ENCODE results near the gene KHK.

Gene KHK

GRCh38 chr2:27135478-27135955 lies 48.9 kb downstream of the KHK start:
- no peak for DNase-seq
- in situ Hi-C loops (cut with HindIII; ENCODE audit: low pct_ligation_motif_present, low pct_unique_long_range_greater_than_20kb, low sequenced_read_pairs) = no loop called here

GRCh38 chr2:27136751-27137150 lies 50.2 kb downstream of the KHK start:
- no peak for DNase-seq
- in situ Hi-C loops (cut with HindIII; ENCODE audit: low pct_ligation_motif_present, low pct_unique_long_range_greater_than_20kb, low sequenced_read_pairs) = no loop called here

DNA sequence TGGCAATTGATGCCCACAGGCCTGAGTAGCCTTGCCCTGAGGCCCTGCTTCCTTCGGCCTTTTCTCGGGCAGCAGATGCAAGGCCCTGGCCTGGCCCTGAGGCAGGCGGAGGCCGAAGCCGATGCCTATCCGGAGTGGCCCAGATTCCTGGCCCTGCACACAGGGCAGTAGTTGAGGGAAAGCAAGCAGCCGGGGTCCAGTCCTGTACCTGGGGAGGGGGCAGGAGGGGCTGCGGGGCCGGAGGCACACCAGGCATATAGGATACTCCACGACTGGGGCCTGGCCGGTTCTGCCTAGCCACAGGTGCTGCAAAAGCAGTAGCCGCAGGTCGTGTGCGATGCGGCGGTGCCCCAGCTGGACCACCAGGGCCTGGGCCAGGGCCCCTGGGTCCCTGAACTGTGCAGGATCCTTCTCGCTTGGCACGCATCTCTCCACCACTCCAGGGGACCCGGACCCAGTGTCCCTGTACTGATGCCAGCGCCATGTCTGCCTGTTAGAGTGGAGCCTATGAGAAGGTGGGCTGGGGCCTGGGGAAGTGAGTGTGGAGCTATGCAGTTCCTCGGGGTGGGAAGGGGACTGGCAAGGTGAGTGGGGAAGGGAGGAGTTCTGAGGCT lies 50.9 kb downstream of the KHK start:
- DNase-seq = no peak
- in situ Hi-C loops (cut with HindIII; ENCODE audit: low pct_ligation_motif_present, low pct_unique_long_range_greater_than_20kb, low sequenced_read_pairs) = no loop called here

GRCh38 chr2:27138111-27138510 lies 51.5 kb downstream of the KHK start:
- DNase-seq = no peak
- in situ Hi-C loops (cut with HindIII; ENCODE audit: low pct_ligation_motif_present, low pct_unique_long_range_greater_than_20kb, low sequenced_read_pairs) = no loop called here

DNA sequence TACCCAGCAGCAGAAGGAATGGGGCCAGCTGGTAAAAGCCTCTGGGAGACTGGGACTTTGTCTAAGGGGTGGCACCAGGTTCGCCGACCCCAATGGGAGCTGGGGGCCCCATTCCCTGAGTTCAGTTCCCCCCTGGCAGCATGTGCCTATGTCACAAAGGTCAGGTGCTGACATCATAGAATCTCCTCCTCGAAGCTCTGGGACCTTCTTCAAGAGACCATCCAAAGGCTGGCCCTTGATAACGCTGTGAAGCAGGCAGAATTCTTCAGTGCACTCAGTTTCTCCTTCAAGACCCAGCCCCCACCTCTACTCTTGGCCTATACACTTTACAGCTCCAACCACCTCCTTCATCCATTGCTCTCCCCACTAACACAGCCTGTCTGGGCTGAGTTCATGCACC lies 52.7 kb downstream of the KHK start, which contains the start of gene PRR30:
TSS of gene PRR30 (minus strand) at position 101 of the 400 bp plus-strand sequence. CDS start 1,081 bp downstream, outside the sequence.
- in situ Hi-C loops (cut with HindIII; ENCODE audit: low pct_ligation_motif_present, low pct_unique_long_range_greater_than_20kb, low sequenced_read_pairs) = no loop called here
- no peak for DNase-seq

DNA sequence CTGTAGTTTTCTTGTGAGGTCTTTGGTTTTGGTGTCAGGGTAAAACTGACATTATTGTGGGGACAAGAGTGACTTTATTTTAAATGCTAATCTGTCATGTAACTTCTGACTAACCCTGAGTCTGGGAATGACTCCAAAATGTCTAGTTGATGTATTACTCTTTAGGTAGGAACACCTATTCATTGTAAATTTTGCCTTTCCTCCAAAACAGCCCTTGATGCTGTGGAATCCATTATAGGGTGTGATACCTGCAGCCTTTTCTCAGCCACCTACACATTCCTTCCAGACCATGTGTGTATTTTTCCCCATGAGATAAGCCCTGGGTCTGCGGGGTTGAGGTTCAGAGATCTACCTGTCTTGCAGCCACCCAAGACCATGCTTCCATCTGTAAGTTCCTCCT lies 56.7 kb downstream of the KHK start:
- in situ Hi-C loops (cut with HindIII; ENCODE audit: low pct_ligation_motif_present, low pct_unique_long_range_greater_than_20kb, low sequenced_read_pairs) = no loop called here
- no peak for DNase-seq

GRCh38 chr2:27145682-27146081 lies 59.1 kb downstream of the KHK start:
- in situ Hi-C loops (cut with HindIII; ENCODE audit: low pct_ligation_motif_present, low pct_unique_long_range_greater_than_20kb, low sequenced_read_pairs) = no loop called here
- DNase-seq = no peak

DNA sequence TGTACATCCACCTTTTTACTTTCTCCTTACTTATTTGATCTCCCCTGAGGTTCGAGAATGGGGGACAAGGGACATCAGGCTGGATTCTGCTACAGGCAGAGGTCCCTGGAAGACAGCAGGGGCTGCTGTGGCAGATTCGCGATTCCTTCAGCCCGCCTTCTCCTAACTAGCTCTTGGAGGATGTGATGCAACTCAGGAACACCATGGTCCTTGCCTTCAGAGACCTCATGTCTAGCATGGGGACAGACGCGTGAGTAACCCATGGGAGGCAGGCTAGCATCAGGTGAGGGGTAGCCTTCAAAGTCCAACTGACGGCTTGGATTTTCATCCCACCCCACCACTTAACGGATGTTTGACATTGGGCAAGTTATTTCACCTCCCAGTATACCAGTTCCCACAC lies 61.4 kb downstream of the KHK start:
- in situ Hi-C loops (cut with HindIII; ENCODE audit: low pct_ligation_motif_present, low pct_unique_long_range_greater_than_20kb, low sequenced_read_pairs) = no loop called here

DNA sequence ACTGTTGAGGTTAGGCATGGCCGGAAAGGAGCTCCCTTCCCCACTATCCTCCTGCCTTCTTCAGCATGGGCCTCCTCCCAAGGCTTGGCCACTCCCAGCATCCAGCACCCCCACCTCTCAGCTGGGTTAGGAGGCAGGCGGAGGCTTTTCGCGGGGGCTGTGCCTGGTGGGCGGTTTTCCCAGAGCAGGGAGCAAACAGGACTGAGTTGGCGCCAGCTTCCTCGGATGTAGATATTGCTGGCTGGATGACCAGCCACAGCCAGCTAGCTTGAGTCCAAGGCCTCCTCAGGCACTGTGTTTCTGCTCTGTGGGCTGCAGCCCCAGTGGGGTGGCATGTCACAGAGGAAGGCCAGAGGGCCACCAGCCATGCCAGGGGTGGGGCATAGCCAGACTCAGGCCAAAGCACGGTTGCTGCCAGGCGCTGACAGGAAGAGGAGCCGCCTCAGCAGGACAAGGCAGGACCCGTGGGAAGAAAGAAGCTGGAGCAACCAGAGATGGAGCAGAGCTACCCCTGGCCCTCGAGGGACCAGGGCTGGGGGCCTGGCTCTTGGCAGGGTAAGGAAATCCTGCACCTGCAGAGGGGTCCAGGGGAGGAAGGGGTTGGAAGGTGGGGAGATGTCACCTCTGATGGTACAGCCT lies 62.3 kb downstream of the KHK start, which contains the start of gene TCF23:
TSS of gene TCF23 (plus strand) at position 204 of the 639 bp plus-strand sequence. CDS start at position 334, 130 bp downstream.
- in situ Hi-C loops (cut with HindIII; ENCODE audit: low pct_ligation_motif_present, low pct_unique_long_range_greater_than_20kb, low sequenced_read_pairs) = no loop called here
- no peak for DNase-seq

More for the DNA sequence above, 61.4 kb downstream of the KHK start:
- no peak for DNase-seq

- in situ Hi-C loops (cut with HindIII; ENCODE audit: low pct_ligation_motif_present, low pct_unique_long_range_greater_than_20kb, low sequenced_read_pairs) = no loop called here
- no peak for DNase-seq
These were observed 63.2 kb downstream of the KHK start for GRCh38 chr2:27149570-27150405.
